Measurements from ENCODE around the gene PDLIM7.

PDLIM7 gene

GRCh38 chr5:177455661-177456590 lies 41.5 kb downstream of the PDLIM7 start:
- peak; percentile 88 for DNase-seq

GRCh38 chr5:177455036-177455660 lies 42.3 kb downstream of the PDLIM7 start:
- peak; percentile 81 for DNase-seq

- peak; percentile 78 for DNase-seq
Observed at GRCh38 chr5:177454397-177455035, 42.9 kb downstream of the PDLIM7 start.

- peak; percentile 34 for DNase-seq
Observed at GRCh38 chr5:177453852-177454396, 43.5 kb downstream of the PDLIM7 start.

- DNase-seq: peak; percentile 57
Observed at GRCh38 chr5:177452688-177453638, 44.4 kb downstream of the PDLIM7 start.

GRCh38 chr5:177450667-177451424 lies 46.6 kb downstream of the PDLIM7 start:
- DNase-seq: no peak

GRCh38 chr5:177449140-177450061 lies 48.0 kb downstream of the PDLIM7 start:
- no peak for DNase-seq

- DNase-seq: no peak
Observed at GRCh38 chr5:177448244-177448950, 49.0 kb downstream of the PDLIM7 start.

GRCh38 chr5:177447611-177448243 lies 49.7 kb downstream of the PDLIM7 start:
- DNase-seq: peak; percentile 44

GRCh38 chr5:177447066-177447610 lies 50.3 kb downstream of the PDLIM7 start:
- DNase-seq: peak; percentile 66

- peak; percentile 69 for DNase-seq
Observed at GRCh38 chr5:177446200-177447065, 51.0 kb downstream of the PDLIM7 start, which contains the start of gene PRR7. Gene PRR7, plus strand, starts transcription at chr5:177446814. Its CDS starts 8,254 bp downstream, at chr5:177455068.

GRCh38 chr5:177445917-177446199 lies 51.5 kb downstream of the PDLIM7 start:
- DNase-seq: no peak

- no peak for DNase-seq
Observed at GRCh38 chr5:177445052-177445916, 52.1 kb downstream of the PDLIM7 start.

- no peak for DNase-seq
Observed at GRCh38 chr5:177444106-177445051, 53.0 kb downstream of the PDLIM7 start.

- no peak for DNase-seq
Observed at GRCh38 chr5:177443144-177443983, 54.0 kb downstream of the PDLIM7 start.
